Measurements from ENCODE around the gene ATP9A.
"Not testable (repeated sequence)": the region's sequence is repeated elsewhere in the genome, so short reads cannot be mapped to it uniquely, and the experiment has no call there.

Gene ATP9A

DNA sequence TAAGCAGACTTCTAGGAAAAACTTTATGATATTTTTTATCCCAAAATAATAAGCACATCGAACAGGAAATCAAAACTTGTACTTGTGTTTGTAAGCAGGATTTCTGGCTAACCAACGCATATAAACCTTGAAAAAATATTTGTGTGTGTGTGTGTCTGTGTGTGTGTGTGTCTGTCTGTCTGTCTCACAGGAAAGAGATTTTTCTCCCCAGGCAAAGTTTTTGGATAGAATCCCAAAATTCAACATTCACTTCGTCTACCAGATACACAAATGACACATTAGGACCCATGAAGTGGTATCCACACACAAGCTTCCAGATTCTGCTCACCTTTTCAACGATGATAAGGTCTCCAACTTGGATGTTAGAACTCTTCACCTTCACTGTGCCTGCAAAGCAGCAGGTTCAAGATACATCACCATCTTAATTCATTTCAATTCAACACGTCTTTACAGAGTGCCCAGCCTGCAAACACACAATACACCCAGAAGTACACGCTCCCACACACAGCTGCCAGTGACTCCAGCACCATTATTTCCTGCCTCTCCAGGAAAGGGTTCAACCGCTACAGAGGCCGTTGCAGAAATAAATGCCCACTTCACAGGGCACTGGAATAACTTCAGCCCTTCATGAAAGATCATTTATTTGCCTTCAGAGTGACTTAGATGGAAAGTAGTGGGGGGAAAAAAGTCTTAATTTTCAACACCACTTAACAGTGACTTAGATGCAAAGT is 70.9 kb downstream of the ATP9A start:
- FAIRE-seq (peak; percentile 79), DNase-seq (ENCODE audit: insufficient read length, low spot score) (no peak)

DNA sequence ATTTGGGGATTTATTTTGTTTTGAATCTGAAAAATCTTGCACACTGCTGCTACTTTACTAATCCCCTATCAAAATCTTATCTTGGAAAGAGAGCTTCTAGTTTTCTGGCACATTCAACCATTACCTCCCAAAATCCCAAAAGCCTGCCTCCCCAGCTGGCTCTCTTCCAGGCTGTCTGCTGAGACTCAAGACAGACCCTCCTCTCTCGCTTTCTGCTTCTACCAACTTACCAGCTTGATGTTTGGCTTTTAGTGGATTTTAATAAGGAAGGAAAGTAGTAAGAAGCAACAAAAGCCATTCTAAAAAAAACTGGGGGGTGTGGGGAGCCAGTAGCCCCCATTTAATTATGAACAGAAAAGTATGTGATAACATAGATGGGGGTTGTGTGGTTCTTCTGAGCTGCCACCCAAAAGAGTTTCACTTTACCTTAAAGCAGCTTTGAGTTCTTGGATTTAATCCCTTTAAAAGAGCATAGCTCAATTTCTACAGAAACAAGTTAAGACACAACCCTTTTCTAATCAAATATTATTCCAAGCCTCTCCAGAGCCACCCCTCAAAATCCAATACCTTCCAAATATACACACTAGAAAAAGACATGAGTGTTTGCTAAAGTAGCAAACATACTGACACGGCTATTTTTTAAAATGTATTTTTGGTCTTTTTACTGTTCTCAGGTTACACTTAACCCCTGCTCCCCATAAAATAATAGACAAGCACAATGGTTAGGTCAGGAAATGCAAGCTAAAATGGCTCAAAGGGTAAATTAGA is 71.7 kb downstream of the ATP9A start:
- FAIRE-seq (no peak), DNase-seq (ENCODE audit: insufficient read length, low spot score) (no peak)

GRCh38 chr20:51695574-51696303 is 72.5 kb downstream of the ATP9A start:
- peak; percentile 90 for FAIRE-seq
- peak; percentile 84 for DNase-seq (ENCODE audit: insufficient read length, low spot score)

- DNase-seq (ENCODE audit: insufficient read length, low spot score), result no peak
- no peak for FAIRE-seq
Observed at GRCh38 chr20:51692806-51693400, 75.3 kb downstream of the ATP9A start.

GRCh38 chr20:51691703-51692102 is 76.5 kb downstream of the ATP9A start:
- DNase-seq (ENCODE audit: insufficient read length, low spot score), result no peak
- FAIRE-seq, result no peak

- no peak for DNase-seq (ENCODE audit: insufficient read length, low spot score)
- no peak for FAIRE-seq
Observed at GRCh38 chr20:51688600-51689244, 79.5 kb downstream of the ATP9A start.

- FAIRE-seq (no peak), DNase-seq (ENCODE audit: insufficient read length, low spot score) (no peak)
Observed at GRCh38 chr20:51687630-51688029, 80.6 kb downstream of the ATP9A start.

- DNase-seq (ENCODE audit: insufficient read length, low spot score) (peak; percentile 88), FAIRE-seq (peak; percentile 88)
Observed at GRCh38 chr20:51687108-51687507, 81.1 kb downstream of the ATP9A start.

- FAIRE-seq, result not testable (repeated sequence)
Observed at GRCh38 chr20:51685494-51685893, 82.7 kb downstream of the ATP9A start.

GRCh38 chr20:51680067-51680749 is 88.0 kb downstream of the ATP9A start:
- FAIRE-seq (no peak), DNase-seq (ENCODE audit: insufficient read length, low spot score) (no peak)

More at GRCh38 chr20:51685494-51685893, 82.7 kb downstream of the ATP9A start:
- not testable (repeated sequence) for DNase-seq (ENCODE audit: insufficient read length, low spot score)

DNA sequence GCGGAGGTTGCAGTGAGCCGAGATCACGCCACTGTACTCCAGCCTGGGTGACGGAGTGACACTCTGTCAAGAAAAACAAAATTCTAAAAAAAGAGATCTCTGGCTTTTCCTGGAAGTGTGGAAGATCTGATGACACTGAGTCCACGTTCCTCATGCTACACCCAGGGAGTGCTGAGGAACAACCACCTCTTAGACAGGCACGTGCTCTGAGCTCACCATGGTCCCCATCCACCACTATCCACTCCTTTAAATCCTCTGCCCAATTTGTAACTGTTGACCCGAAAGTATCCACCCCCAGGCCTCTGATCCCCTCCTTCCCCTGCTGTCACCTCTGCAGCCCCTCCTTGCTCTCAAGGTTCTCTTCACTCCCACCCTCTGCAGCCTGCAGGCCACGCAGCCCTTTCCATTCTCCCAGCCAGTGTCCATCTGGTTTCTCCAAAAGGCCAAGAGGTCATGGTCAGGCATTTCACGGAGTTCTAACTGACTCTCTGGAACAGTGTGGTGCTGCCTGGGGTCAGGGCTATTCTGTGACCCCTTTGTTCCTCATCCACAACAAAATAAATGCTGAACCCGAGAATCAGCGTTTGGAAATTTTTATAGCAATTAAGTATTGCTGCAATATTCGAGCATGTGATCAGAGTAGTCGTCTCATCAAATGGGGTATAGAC is 88.8 kb downstream of the ATP9A start:
- DNase-seq (ENCODE audit: insufficient read length, low spot score) (no peak), FAIRE-seq (no peak)

DNA sequence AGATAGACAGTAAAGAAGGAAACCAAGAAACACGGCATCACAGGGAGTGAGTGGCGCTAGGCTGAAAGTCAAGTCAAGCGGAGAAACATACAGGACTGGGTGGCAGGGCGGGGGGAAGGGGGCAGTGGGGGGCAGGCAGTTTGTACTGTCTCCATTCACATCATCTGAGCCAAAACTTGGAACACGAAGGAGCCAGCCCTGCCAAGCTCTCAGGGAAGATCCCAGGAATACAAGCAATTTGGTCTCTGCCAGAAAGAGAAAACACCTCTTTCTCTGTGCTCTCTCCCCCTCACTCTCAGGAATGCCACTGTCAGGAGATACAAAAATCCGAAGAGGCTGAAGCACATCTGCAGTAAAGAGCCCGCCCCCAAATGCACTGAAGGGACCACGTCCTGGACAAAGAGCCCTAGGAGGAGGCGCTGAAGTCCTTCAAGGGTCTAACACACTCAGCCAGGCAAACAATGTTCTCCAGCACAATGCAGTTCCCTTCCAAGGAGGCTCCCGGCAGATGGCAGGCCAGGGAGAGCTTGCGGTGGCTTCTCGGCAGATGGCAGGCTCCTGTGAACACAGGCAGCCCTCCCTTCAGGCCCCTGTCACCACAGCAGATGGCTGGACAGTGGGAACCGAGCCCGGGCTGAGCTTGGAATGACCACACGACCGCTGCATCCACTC is 90.0 kb downstream of the ATP9A start:
- FAIRE-seq, result no peak
- no peak for DNase-seq (ENCODE audit: insufficient read length, low spot score)

DNA sequence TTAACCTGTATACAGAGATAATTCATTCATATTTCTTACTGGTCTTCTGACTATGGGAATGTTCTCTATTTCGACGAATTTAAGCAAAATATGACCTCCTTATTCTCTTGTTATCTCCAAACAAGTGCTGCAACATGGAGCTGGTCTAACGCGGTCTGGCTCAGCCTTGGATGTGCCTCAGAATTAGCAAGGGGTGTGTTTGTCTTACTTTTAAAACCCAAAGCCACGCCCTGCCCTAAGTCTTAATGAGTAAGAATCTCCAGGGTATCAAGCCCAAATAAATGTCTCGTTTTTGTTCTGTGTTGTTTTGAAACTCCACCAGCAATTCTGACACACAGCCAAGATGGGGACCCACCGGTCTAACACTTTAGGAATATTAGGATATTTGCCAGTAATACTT is 99.2 kb downstream of the ATP9A start:
- DNase-seq (ENCODE audit: insufficient read length, low spot score) (no peak), FAIRE-seq (no peak)

GRCh38 chr20:51668515-51668914 is 99.7 kb downstream of the ATP9A start:
- FAIRE-seq (peak; percentile 83), DNase-seq (ENCODE audit: insufficient read length, low spot score) (no peak)

DNA sequence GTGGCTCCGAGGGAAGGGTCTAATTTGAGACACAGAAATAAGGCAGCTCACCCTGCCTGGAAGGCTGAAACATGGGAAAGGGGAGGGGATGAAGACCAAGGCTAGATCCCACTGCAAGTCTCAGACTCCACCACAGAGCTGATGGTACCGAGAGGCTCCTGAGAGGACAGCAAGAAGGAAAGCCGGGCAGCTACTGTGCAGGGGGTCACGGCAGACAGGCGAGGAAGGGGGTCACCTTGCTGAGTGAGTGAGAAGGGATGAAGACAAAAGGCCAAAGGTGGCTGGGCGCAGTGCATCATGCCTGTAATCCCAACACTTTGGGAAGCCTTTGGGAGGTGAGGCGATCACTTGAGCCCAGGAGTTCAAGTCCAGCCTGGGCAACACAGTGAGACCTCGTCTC is 100.7 kb downstream of the ATP9A start:
- DNase-seq (ENCODE audit: insufficient read length, low spot score) (no peak), FAIRE-seq (peak; percentile 44)

- peak; percentile 88 for FAIRE-seq
Observed at GRCh38 chr20:51667002-51667408, 101.2 kb downstream of the ATP9A start.

GRCh38 chr20:51666126-51666525 is 102.1 kb downstream of the ATP9A start:
- DNase-seq (ENCODE audit: insufficient read length, low spot score), result no peak
- no peak for FAIRE-seq

More at GRCh38 chr20:51667002-51667408, 101.2 kb downstream of the ATP9A start:
- DNase-seq (ENCODE audit: insufficient read length, low spot score), result no peak

DNA sequence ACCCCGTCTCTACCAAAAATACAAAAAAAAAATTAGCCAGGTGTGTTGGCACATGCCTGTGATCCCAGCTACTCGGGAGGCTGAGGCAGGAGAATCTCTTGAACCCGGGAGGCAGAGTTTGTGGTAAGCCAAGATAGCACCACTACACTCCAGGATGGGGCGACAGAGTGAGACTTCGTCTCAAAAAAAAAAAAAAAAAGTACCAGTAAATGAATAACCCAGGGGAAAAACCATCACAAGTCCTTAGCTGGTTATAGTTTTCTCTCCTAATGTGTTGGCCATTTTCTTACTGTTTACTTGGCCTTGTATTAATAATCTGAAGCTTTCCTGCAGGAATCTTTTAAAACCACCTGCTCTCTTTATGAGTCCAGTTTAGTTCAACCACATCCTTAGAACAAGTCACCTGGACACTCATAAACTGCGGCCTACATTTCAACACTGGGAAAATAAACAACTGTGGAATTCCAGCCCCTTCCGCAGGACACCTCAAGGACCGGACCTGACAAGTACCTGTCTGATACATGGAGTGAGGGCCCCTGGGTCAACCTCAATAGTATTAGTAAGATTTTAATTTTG is 102.6 kb downstream of the ATP9A start:
- DNase-seq (ENCODE audit: insufficient read length, low spot score) (no peak), FAIRE-seq (no peak)
